K562 (cell line): Measurements from ENCODE around the gene MYMK. TPM values are rescaled to one million over a fixed set of nuclear protein-coding genes. Genes with fewer than 3 reads are reported as not detected.

ENCODE experiments used
- BCOR ChIP-seq: fragments of 450-650 bp; IDR thresholded peaks from 2 replicates; pipeline ENCODE4 v1.6.1; 2016
- GATA2 ChIP-seq: sonication (generic); formaldehyde crosslinking; IDR thresholded peaks from 2 replicates; pipeline ENCODE4 v1.4.0; 2020; ENCODE audit warnings: mild to moderate bottlenecking, missing genetic modification reagents
- HNRNPL ChIP-seq: fragments of 200-400 bp; formaldehyde crosslinking; IDR thresholded peaks from 2 replicates; pipeline ENCODE4 v1.6.1; 2017; ENCODE audit warnings: low read depth, mild to moderate bottlenecking, low read length
- HOMEZ ChIP-seq: fragments of 250-450 bp; sonication (Bioruptor Pico); IDR thresholded peaks from 2 replicates; pipeline ENCODE4 v1.4.0; 2020; ENCODE audit warnings: mild to moderate bottlenecking, moderate library complexity
- NUFIP1 ChIP-seq: fragments of 450-650 bp; IDR thresholded peaks from 2 replicates; pipeline ENCODE4 v1.6.1; 2018; ENCODE audit not compliant: partially characterized antibody
- PML ChIP-seq: IDR thresholded peaks from 2 replicates; pipeline ENCODE4 v1.6.1; 2012; ENCODE audit warnings: low read length, inconsistent platforms
- PPARD ChIP-seq: fragments of 250-450 bp; sonication (Bioruptor Pico); IDR thresholded peaks from 2 replicates; pipeline ENCODE4 v1.8.0; 2022; ENCODE audit warnings: inconsistent platforms, mild to moderate bottlenecking, moderate library complexity
- SMAD1 ChIP-seq: fragments of 150-350 bp; IDR thresholded peaks from 2 replicates; pipeline ENCODE4 v1.6.1; 2014; ENCODE audit warnings: low read length, low read depth; ENCODE audit not compliant: partially characterized antibody
- SMAD4 ChIP-seq: fragments of 250-450 bp; sonication (Bioruptor Pico); conservative IDR thresholded peaks from 2 replicates; pipeline ENCODE4 v1.8.0; 2021; ENCODE audit warnings: inconsistent platforms, mild to moderate bottlenecking, moderate library complexity
- XRCC4 ChIP-seq: IDR thresholded peaks from one replicate; pipeline ENCODE4 v1.6.1; 2011; ENCODE audit not compliant: insufficient read depth, insufficient read length; ENCODE audit errors: extremely low read depth
- XRCC5 ChIP-seq: fragments of 200-400 bp; formaldehyde crosslinking; IDR thresholded peaks from 2 replicates; pipeline ENCODE4 v1.6.1; 2017; ENCODE audit warnings: low read depth, mild to moderate bottlenecking, low read length
- ZC3H4 ChIP-seq: sonication (generic); formaldehyde crosslinking; IDR thresholded peaks from 2 replicates; pipeline ENCODE4 v1.9.0; 2021; ENCODE audit warnings: missing genetic modification reagents, borderline replicate concordance
- ZKSCAN8 ChIP-seq: fragments of 200-800 bp; sonication (Bioruptor generic); IDR thresholded peaks from 2 replicates; pipeline ENCODE4 v1.6.1; 2016; ENCODE audit warnings: missing genetic modification characterization, missing compliant biosample characterization
- ZNF277 ChIP-seq: fragments of 250-450 bp; sonication (Bioruptor Pico); IDR thresholded peaks from 2 replicates; pipeline ENCODE4 v1.8.0; 2022; ENCODE audit warnings: inconsistent platforms, mild to moderate bottlenecking, moderate library complexity, borderline replicate concordance
- ZNF717 ChIP-seq: fragments of 250-450 bp; sonication (Bioruptor Pico); IDR thresholded peaks from 2 replicates; pipeline ENCODE4 v1.5.0; 2021
- ZNF76 ChIP-seq: fragments of 250-450 bp; sonication (Bioruptor Pico); IDR thresholded peaks from 2 replicates; pipeline ENCODE4 v1.4.0; 2020; ENCODE audit warnings: mild to moderate bottlenecking, moderate library complexity, borderline replicate concordance
- ZNF764 ChIP-seq: fragments of 250-450 bp; sonication (Bioruptor Pico); IDR thresholded peaks from 2 replicates; pipeline ENCODE4 v1.4.0; 2020; ENCODE audit warnings: low read depth, mild to moderate bottlenecking, moderate library complexity
- polyA plus RNA-seq, 8 experiments: library from polyadenylated mRNA; depleted of rRNA in 4 of 8; stranded (reverse) in 5 of 8; unstranded in 3 of 8; fragments of >200 nt; fragmentation: Nextera tagmentation in 2 of 8; fragmentation: Illumina TruSeq in 1 of 8; extraction: Ambion mirVana in 2 of 8; extraction: Trizol in 1 of 8; gene quantifications; 2 replicates each; pipeline versions ENCODE4 v1.2.1 to v1.2.3, GENCODE V29; 2011 to 2014; ENCODE audit warnings: inconsistent platforms in 1 of 8, missing spikeins in 1 of 8
- total RNA-seq, 7 experiments: library from RNA; depleted of rRNA in 6 of 7; stranded (reverse); fragments of >200 nt in 6 of 7; fragmentation: Illumina TruSeq in 2 of 7; extraction: Trizol in 2 of 7; gene quantifications; 2 replicates each; pipeline versions ENCODE4 v1.2.1 to v1.2.3, GENCODE V29; 2011 to 2021; ENCODE audit warnings: low replicate concordance in 1 of 7
- TF ChIP-seq, protein P1 (sequence below): fragments of 450-650 bp; formaldehyde crosslinking; IDR thresholded peaks from 2 replicates; pipeline ENCODE4 v1.4.0; 2020; ENCODE audit warnings: mild to moderate bottlenecking, moderate library complexity
- TF ChIP-seq, protein P2 (sequence below), 2 experiments: IDR thresholded peaks; 2 replicates each; pipeline ENCODE4 v1.6.1; 2011; ENCODE audit warnings: borderline replicate concordance in 1 of 2, control low read depth in 1 of 2, low read depth in 1 of 2, low read length in 1 of 2, mild to moderate bottlenecking in 1 of 2, mixed read lengths in 1 of 2, moderate library complexity in 1 of 2; ENCODE audit not compliant: insufficient read depth in 1 of 2, insufficient read length in 1 of 2, poor library complexity in 1 of 2, severe bottlenecking in 1 of 2; ENCODE audit errors: extremely low read depth in 1 of 2
- TF ChIP-seq, protein P3 (sequence below): sonication (generic); formaldehyde crosslinking; IDR thresholded peaks from 2 replicates; pipeline ENCODE4 v1.5.0; 2020; ENCODE audit warnings: missing genetic modification reagents
- TF ChIP-seq, protein P4 (sequence below): sonication (generic); IDR thresholded peaks from 2 replicates; pipeline ENCODE4 v1.6.1; 2016

The MYMK gene
- total and polyA plus RNA-seq, 9 of the 15 experiments (the other 6 are each of a cell fraction or from before 2014, with no cell fraction given) = not detected

GRCh38 chr9:133505901-133506652 lies 18.7 kb downstream of the MYMK start (continued):
- TF ChIP-seq SMAD1 (no peak), PPARD (no peak), XRCC4 (no peak), XRCC5 (no peak), ZNF76 (CRISPR knock-in tag) (no peak), ZNF717 (CRISPR knock-in tag) (no peak), BCOR (0 out of 2 replicates have a peak, but pooled peaks have one; percentile 58), ZKSCAN8 (CRISPR knock-in tag) (no peak), ZC3H4 (CRISPR knock-in tag) (no peak), PML (peak; percentile 54; the same call in 1 of the 2 replicates), SMAD4 (CRISPR knock-in tag) (peak; percentile 81), HNRNPL (no peak), NUFIP1 (no peak), ZNF277 (CRISPR knock-in tag) (no peak), ZNF764 (CRISPR knock-in tag) (no peak), HOMEZ (CRISPR knock-in tag) (no peak), GATA2 (CRISPR knock-in tag) (peak; percentile 90)
- TF ChIP-seq, protein P1, sequence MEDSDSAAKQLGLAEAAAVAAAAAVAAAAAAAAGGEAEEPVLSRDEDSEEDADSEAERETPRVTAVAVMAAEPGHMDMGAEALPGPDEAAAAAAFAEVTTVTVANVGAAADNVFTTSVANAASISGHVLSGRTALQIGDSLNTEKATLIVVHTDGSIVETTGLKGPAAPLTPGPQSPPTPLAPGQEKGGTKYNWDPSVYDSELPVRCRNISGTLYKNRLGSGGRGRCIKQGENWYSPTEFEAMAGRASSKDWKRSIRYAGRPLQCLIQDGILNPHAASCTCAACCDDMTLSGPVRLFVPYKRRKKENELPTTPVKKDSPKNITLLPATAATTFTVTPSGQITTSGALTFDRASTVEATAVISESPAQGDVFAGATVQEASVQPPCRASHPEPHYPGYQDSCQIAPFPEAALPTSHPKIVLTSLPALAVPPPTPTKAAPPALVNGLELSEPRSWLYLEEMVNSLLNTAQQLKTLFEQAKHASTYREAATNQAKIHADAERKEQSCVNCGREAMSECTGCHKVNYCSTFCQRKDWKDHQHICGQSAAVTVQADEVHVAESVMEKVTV (CRISPR knock-in tag) = no peak
- TF ChIP-seq, protein P2, sequence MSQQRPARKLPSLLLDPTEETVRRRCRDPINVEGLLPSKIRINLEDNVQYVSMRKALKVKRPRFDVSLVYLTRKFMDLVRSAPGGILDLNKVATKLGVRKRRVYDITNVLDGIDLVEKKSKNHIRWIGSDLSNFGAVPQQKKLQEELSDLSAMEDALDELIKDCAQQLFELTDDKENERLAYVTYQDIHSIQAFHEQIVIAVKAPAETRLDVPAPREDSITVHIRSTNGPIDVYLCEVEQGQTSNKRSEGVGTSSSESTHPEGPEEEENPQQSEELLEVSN (IDR thresholded peaks at IDR 0.05; ENCODE audit: borderline replicate concordance in 1 of 2, extremely low read depth in 1 of 2, insufficient read depth in 1 of 2, insufficient read length in 1 of 2, low read depth in 1 of 2, low read length in 1 of 2, poor library complexity in 1 of 2, severe bottlenecking in 1 of 2) = peak in 1 of 2 experiments; percentile 59
- TF ChIP-seq, protein P3, sequence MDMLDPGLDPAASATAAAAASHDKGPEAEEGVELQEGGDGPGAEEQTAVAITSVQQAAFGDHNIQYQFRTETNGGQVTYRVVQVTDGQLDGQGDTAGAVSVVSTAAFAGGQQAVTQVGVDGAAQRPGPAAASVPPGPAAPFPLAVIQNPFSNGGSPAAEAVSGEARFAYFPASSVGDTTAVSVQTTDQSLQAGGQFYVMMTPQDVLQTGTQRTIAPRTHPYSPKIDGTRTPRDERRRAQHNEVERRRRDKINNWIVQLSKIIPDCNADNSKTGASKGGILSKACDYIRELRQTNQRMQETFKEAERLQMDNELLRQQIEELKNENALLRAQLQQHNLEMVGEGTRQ (CRISPR knock-in tag) = no peak
- TF ChIP-seq, protein P4, sequence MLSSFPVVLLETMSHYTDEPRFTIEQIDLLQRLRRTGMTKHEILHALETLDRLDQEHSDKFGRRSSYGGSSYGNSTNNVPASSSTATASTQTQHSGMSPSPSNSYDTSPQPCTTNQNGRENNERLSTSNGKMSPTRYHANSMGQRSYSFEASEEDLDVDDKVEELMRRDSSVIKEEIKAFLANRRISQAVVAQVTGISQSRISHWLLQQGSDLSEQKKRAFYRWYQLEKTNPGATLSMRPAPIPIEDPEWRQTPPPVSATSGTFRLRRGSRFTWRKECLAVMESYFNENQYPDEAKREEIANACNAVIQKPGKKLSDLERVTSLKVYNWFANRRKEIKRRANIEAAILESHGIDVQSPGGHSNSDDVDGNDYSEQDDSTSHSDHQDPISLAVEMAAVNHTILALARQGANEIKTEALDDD = no peak
